ENCODE measurements around the gene TRRAP. TPM values are rescaled to one million over a fixed set of nuclear protein-coding genes. Genes with fewer than 3 reads are reported as not detected.
A peak's percentile ranks its signal among the peaks of the same experiment; 100 is the strongest.

TRRAP gene
- total RNA-seq, 3 donors from 2014 or later, result 47.0 to 48.7 (median 47.5) TPM

- Mint-ChIP-seq H3K4me1 (ENCODE audit: low read depth) (peaks cover 10% of the 10 kb centered on the region), H3K27me3 (ENCODE audit: low read depth) (no peaks in the 10 kb centered on the region), H3K9me3 (peaks cover 11% of the 10 kb centered on the region), H3K36me3 (ENCODE audit: insufficient read depth) (peaks cover 77% of the 10 kb centered on the region), H3K4me3 (no peak overlapping the region)
- DNase-seq (no peak), ATAC-seq (no peak)
These were observed 107.6 kb downstream of the TRRAP start for GRCh38 chr7:98985945-98986344.

DNA sequence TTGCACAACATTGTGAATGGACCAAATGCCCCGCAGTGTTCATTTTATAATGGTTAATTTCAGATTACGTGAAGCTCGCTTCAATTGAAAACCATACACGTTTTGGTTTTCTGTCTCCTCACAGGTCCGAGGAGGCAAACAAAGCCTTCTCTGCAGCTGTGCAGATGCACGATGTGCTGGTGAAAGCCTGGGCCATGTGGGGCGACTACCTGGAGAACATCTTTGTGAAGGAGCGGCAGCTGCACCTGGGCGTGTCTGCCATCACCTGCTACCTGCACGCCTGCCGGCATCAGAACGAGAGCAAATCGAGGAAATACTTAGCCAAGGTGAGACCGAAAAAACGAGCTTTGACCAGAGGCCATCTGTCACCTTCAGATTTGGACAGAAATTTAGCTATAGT is 110.3 kb downstream of the TRRAP start:
- Mint-ChIP-seq H3K4me3 (no peak overlapping the region), H3K36me3 (ENCODE audit: insufficient read depth) (peaks cover 73% of the 10 kb centered on the region), H3K4me1 (ENCODE audit: low read depth) (peaks cover 10% of the 10 kb centered on the region), H3K27me3 (ENCODE audit: low read depth) (no peaks in the 10 kb centered on the region), H3K9me3 (peaks cover 11% of the 10 kb centered on the region)
- DNase-seq (no peak), ATAC-seq (no peak)

GRCh38 chr7:98990356-98990755 is 112.0 kb downstream of the TRRAP start:
- H3K36me3 Mint-ChIP-seq (ENCODE audit: insufficient read depth), result peaks cover 60% of the 10 kb centered on the region

DNA sequence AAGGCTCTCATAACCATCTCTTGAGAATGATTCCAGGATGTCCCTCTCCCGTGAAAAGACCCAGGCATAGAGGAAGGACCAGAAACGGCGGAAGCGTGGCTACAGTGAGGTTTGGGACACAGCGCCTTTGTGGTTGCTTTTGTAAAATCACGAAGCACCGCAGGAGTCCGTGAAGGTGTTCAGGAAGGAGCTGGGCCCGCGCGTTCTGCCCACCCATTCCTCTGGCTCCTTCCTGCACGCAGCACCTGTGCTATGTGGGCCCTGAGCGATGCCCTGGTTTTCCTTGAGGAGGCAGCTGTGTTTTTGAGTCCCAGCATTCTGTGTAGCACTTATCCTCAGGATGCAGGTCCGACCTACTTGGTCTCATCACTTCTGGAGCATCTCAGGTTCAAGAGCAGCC is 112.8 kb downstream of the TRRAP start:
- Mint-ChIP-seq H3K4me1 (ENCODE audit: low read depth) (peaks cover 12% of the 10 kb centered on the region), H3K36me3 (ENCODE audit: insufficient read depth) (peaks cover 58% of the 10 kb centered on the region)

More at GRCh38 chr7:98990356-98990755, 112.0 kb downstream of the TRRAP start:
- no peak for ATAC-seq
- DNase-seq, result no peak
- peaks cover 11% of the 10 kb centered on the region for H3K9me3 Mint-ChIP-seq
- no peaks in the 10 kb centered on the region for H3K27me3 Mint-ChIP-seq (ENCODE audit: low read depth)
- no peak overlapping the region for H3K4me3 Mint-ChIP-seq
- H3K4me1 Mint-ChIP-seq (ENCODE audit: low read depth), result peaks cover 10% of the 10 kb centered on the region

DNA sequence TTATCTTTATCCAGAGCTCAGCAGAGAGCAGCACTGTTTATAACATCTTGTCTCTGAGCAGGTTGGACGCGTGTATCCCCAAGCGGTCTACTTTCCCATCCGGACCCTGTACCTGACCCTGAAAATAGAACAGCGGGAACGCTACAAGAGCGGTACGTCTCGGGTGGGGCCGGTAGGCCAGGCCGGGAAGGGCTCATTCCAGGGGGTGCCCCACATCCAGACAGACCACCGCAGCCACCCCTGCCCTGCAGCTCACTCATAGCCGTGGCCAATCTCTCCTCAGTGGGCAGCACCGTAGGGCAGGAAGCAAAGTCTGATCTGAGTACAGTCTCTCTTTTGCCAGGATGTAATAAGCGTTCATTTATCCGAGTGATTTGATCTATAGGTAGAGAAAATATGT is 113.7 kb downstream of the TRRAP start:
- H3K27me3 Mint-ChIP-seq (ENCODE audit: low read depth), result no peaks in the 10 kb centered on the region
- H3K4me3 Mint-ChIP-seq, result no peak overlapping the region
- DNase-seq (no peak), ATAC-seq (no peak)
- H3K4me1 Mint-ChIP-seq (ENCODE audit: low read depth), result peaks cover 12% of the 10 kb centered on the region
- H3K9me3 Mint-ChIP-seq, result no peaks in the 10 kb centered on the region
- H3K36me3 Mint-ChIP-seq (ENCODE audit: insufficient read depth), result peaks cover 53% of the 10 kb centered on the region

More for the DNA sequence above, 112.8 kb downstream of the TRRAP start:
- ATAC-seq (no peak), DNase-seq (no peak)
- H3K27me3 Mint-ChIP-seq (ENCODE audit: low read depth), result no peaks in the 10 kb centered on the region
- H3K4me3 Mint-ChIP-seq, result no peak overlapping the region
- H3K9me3 Mint-ChIP-seq, result peaks cover 5% of the 10 kb centered on the region

DNA sequence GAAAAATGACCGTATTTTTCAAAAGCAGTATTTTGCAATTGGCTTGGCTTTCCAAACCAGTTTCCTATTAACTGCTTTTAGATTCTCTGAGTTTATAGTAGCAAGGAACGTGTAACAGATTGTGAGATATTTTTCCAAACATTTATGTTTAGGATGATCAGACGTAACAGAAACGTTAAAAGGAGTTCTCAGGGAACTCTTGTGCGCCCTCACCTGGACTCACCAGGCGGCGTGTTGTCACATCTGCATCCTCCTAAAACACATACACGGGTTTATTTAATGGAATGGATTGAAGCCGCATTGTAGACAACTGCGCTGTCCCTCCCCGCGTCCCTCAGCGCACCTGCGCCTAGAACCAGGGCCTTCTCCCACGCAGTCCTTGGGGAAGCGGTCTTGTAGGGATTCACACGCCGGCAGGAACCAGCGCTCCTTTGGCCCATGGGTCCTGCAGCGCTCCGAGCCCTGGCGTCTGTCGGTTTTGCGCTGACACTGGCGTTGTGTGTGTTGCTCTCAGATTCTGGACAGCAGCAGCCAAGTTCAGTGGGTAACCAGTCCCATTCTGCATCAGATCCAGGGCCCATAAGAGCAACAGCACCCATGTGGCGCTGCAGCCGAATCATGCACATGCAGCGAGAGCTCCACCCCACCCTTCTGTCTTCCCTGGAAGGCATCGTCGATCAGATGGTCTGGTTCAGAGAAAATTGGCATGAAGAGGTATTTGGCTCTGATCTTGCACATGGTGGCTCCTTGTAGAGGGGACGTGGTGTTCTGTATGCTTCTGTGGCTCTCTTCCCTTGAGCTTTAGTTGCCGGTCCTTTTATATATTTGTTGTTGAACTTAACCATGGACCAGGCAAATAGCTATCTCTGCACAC is 114.9 kb downstream of the TRRAP start:
- peaks cover 10% of the 10 kb centered on the region for H3K4me1 Mint-ChIP-seq (ENCODE audit: low read depth)
- H3K4me3 Mint-ChIP-seq, result no peak overlapping the region
- H3K36me3 Mint-ChIP-seq (ENCODE audit: insufficient read depth), result peaks cover 45% of the 10 kb centered on the region
- ATAC-seq, result no peak
- DNase-seq, result no peak
- H3K9me3 Mint-ChIP-seq, result no peaks in the 10 kb centered on the region
- H3K27me3 Mint-ChIP-seq (ENCODE audit: low read depth), result no peaks in the 10 kb centered on the region

GRCh38 chr7:98994046-98994944 is 116.0 kb downstream of the TRRAP start:
- DNase-seq (no peak), ATAC-seq (no peak)
- H3K27me3 Mint-ChIP-seq (ENCODE audit: low read depth), result no peaks in the 10 kb centered on the region
- peaks cover 2% of the 10 kb centered on the region for H3K4me1 Mint-ChIP-seq (ENCODE audit: low read depth)
- peaks cover 43% of the 10 kb centered on the region for H3K36me3 Mint-ChIP-seq (ENCODE audit: insufficient read depth)
- H3K9me3 Mint-ChIP-seq, result no peaks in the 10 kb centered on the region
- no peak overlapping the region for H3K4me3 Mint-ChIP-seq

DNA sequence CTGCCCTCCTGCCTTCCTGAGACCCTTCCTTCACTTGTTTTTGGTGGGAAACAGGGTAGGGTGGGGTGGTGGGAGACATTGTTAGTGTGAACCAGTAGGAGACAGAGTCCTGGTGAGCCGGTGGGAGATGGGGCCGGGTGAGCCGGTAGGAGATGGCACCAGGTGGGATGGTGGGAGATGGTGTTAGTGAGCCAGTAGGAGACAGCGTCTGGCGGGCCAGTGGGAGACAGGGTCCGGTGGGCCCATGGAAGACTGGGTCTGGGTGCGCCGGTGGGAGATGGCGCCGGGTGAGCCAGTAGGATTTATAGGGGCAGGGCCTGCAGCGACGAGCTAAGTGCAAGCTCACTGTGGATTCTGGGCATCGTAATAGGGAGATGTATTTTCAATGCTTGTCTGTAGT is 116.8 kb downstream of the TRRAP start:
- peaks cover 2% of the 10 kb centered on the region for H3K4me1 Mint-ChIP-seq (ENCODE audit: low read depth)
- no peaks in the 10 kb centered on the region for H3K9me3 Mint-ChIP-seq
- ATAC-seq (no peak), DNase-seq (no peak)
- H3K27me3 Mint-ChIP-seq (ENCODE audit: low read depth), result no peaks in the 10 kb centered on the region
- no peak overlapping the region for H3K4me3 Mint-ChIP-seq
- H3K36me3 Mint-ChIP-seq (ENCODE audit: insufficient read depth), result peaks cover 38% of the 10 kb centered on the region

DNA sequence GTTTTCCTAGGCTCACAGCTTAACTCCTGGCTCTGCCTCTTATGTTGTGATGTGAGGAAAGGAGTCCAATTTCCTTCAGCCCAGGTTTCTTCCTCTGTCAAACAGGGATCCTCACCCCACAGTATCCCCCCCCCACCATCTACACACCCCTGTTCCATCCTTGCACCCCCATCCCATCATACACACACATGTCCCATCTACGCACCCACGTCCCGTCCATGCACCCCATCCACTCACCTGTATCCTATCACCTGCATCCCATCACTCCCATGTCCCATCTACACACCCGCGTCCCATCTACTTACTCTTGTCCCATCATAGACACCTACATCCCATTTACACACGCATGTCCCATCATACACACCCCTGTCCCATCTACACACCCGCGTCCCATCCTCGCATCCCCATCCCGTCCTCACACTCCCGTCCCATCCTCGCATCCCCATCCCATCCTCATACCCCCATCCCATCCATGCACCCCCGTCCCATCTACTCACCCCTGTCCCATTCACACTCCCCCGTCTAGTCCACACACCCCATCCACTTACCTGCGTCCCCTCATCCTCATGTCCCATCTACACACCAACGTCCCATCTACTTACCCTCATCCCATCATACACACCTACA is 117.3 kb downstream of the TRRAP start:
- Mint-ChIP-seq H3K9me3 (no peaks in the 10 kb centered on the region), H3K4me1 (ENCODE audit: low read depth) (peaks cover 2% of the 10 kb centered on the region), H3K27me3 (ENCODE audit: low read depth) (no peaks in the 10 kb centered on the region), H3K36me3 (ENCODE audit: insufficient read depth) (peaks cover 35% of the 10 kb centered on the region), H3K4me3 (no peak overlapping the region)
- peak in 1 of 2 donors; percentile 4 for ATAC-seq
- DNase-seq, result no peak

- Mint-ChIP-seq H3K27me3 (ENCODE audit: low read depth) (no peaks in the 10 kb centered on the region), H3K4me3 (no peak overlapping the region), H3K4me1 (ENCODE audit: low read depth) (peaks cover 2% of the 10 kb centered on the region), H3K36me3 (ENCODE audit: insufficient read depth) (peaks cover 39% of the 10 kb centered on the region), H3K9me3 (no peaks in the 10 kb centered on the region)
- ATAC-seq, result peak; percentile 51 to 59
- DNase-seq, result no peak
These were observed 117.8 kb downstream of the TRRAP start for GRCh38 chr7:98996150-98996552.

GRCh38 chr7:98997846-98998245 is 119.5 kb downstream of the TRRAP start:
- no peaks in the 10 kb centered on the region for H3K9me3 Mint-ChIP-seq
- no peak for ATAC-seq
- no peak overlapping the region for H3K4me3 Mint-ChIP-seq
- peaks cover 2% of the 10 kb centered on the region for H3K4me1 Mint-ChIP-seq (ENCODE audit: low read depth)
- DNase-seq, result no peak
- no peaks in the 10 kb centered on the region for H3K27me3 Mint-ChIP-seq (ENCODE audit: low read depth)
- peaks cover 33% of the 10 kb centered on the region for H3K36me3 Mint-ChIP-seq (ENCODE audit: insufficient read depth)

DNA sequence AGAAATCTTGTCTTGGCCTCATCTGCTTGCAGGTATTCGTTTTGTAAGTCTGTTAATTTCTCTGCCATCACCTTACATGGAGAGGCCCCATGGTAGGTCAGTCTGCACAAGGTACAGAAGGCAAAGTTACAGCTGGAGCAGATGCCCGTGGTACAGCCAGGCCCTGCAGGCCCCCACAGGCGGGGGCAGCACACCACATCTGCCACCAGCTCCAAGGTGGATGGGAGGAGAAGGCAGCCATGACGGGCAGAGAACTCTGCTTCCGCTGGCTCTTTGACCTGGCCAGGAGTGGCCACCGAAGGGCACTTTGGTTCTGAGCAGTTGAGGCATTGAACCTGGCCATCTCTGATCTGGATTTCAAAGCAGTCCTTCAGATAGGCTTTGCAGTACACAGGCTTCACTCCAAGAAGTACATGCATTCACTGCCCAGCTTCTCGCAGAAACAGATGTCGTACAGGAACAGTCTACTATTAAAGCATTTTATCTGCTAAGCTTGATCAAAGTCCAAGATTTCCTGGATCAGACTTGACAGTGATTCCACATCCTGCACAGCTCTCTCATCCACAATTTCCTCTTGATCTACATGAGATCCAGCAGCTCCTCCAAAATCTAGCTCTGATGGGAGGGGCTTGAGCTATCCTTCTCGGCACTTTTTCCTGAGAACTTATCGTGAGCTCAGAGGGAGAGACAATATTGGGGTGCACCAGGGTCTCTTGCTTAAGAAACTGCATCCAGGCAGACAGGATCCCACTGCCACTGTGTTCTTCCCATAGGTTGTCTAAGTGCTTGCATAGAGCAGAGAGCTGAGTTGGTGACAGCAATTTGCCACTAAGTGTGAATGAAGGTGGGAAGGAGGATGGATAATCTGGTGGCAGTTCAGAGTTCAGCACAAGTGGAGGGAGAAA is 120.7 kb downstream of the TRRAP start:
- Mint-ChIP-seq H3K36me3 (ENCODE audit: insufficient read depth) (peaks cover 35% of the 10 kb centered on the region), H3K4me1 (ENCODE audit: low read depth) (peaks cover 2% of the 10 kb centered on the region), H3K4me3 (no peak overlapping the region), H3K27me3 (ENCODE audit: low read depth) (no peaks in the 10 kb centered on the region), H3K9me3 (no peaks in the 10 kb centered on the region)
- ATAC-seq (no peak), DNase-seq (no peak)

GRCh38 chr7:99000196-99000903 is 122.0 kb downstream of the TRRAP start:
- DNase-seq, result no peak
- peaks cover 39% of the 10 kb centered on the region for H3K36me3 Mint-ChIP-seq (ENCODE audit: insufficient read depth)
- H3K27me3 Mint-ChIP-seq (ENCODE audit: low read depth), result no peaks in the 10 kb centered on the region

More at GRCh38 chr7:99000196-99000903, 122.0 kb downstream of the TRRAP start:
- ATAC-seq, result no peak
- peaks cover 2% of the 10 kb centered on the region for H3K4me1 Mint-ChIP-seq (ENCODE audit: low read depth)
- no peak overlapping the region for H3K4me3 Mint-ChIP-seq
- H3K9me3 Mint-ChIP-seq, result no peaks in the 10 kb centered on the region
